Heart right ventricle (tissue), 16 donors: ENCODE data around the gene MRPL38. TPM values are rescaled to one million over a fixed set of nuclear protein-coding genes. Genes with fewer than 3 reads are reported as not detected.

Source experiments
- ATAC-seq, 8 donors: fragments of 200-7000 bp; cut with Tn5 transposase; one replicate each; pipeline ENCODE4 v1.9.1; 2020; ENCODE audit warnings: mild to moderate bottlenecking in 8 of 8, moderate library complexity in 8 of 8, moderate number of reproducible peaks in 1 of 8
- DNase-seq, 2 donors: peaks; one replicate each; pipeline ENCODE4 v3.0.0-alpha.2; 2020
- H3K27ac ChIP-seq, 10 donors: fragments of 200-600 bp; sonication (generic) in 2 of 10; one replicate each; pipeline versions ENCODE4 v1.5.0 to v1.8.0; 2020 to 2022; ENCODE audit warnings: mild to moderate bottlenecking in 3 of 10
- H3K27me3 ChIP-seq, 7 donors: fragments of 200-600 bp; one replicate each; pipeline ENCODE4 v1.8.0; 2021 to 2022; ENCODE audit warnings: mild to moderate bottlenecking in 2 of 7
- H3K36me3 ChIP-seq, 9 donors: fragments of 200-600 bp; sonication (generic) in 1 of 9; one replicate each; pipeline versions ENCODE4 v1.5.0 to v1.8.0; 2020 to 2022; ENCODE audit warnings: mild to moderate bottlenecking in 2 of 9
- H3K4me1 ChIP-seq, 9 donors: fragments of 200-600 bp; sonication (generic) in 1 of 9; one replicate each; pipeline versions ENCODE4 v1.5.0 to v1.8.0; 2020 to 2022; ENCODE audit warnings: mild to moderate bottlenecking in 4 of 9
- H3K4me3 ChIP-seq, 10 donors: fragments of 200-600 bp; sonication (generic) in 2 of 10; one replicate each; pipeline versions ENCODE4 v1.5.0 to v1.8.0; 2020 to 2022; ENCODE audit warnings: mild to moderate bottlenecking in 7 of 10, moderate library complexity in 2 of 10
- H3K9me3 ChIP-seq, 11 donors: fragments of 200-600 bp in 10 of 11; sonication (generic) in 2 of 11; one replicate each; pipeline versions ENCODE4 v1.5.0 to v1.8.0; 2013 to 2022; ENCODE audit warnings: mild to moderate bottlenecking in 2 of 11, control low read depth in 1 of 11, moderate library complexity in 1 of 11
- CTCF ChIP-seq, 9 donors: fragments of 200-600 bp; sonication (generic) in 2 of 9; IDR thresholded peaks; one replicate each; pipeline versions ENCODE4 v1.5.0 to v1.8.0; 2021 to 2022; ENCODE audit warnings: antibody characterized with exemption in 9 of 9, mild to moderate bottlenecking in 5 of 9, moderate library complexity in 1 of 9
- WGBS, 2 donors: extraction: QIAGEN DNeasy Blood & Tissue Kit; methylation state at CpG; one replicate each; pipeline ENCODE4 v1.1.7; 2013; ENCODE audit warnings: inconsistent platforms in 1 of 2; 5-methylcytosine and 5-hydroxymethylcytosine counted together
- intact Hi-C, 10 donors: fragments of 100-400 bp; cut with DNase I; formaldehyde crosslinking; loops; one replicate each; pipeline versions ENCODE4 v1.11.1 to v1.14.2; 2022
- polyA plus RNA-seq, 2 donors: library from polyadenylated mRNA; stranded (reverse); fragments of 200-250 nt; gene quantifications; one replicate each; pipeline ENCODE4 v1.2.3, GENCODE V29; 2013
- total RNA-seq, 10 donors: library from RNA; stranded (reverse); fragmentation: NEBNext Ultra II Directional in 3 of 10; extraction: Animal tissue kit (Norgen Biotek cat#: 25700) in 3 of 10; gene quantifications; one replicate each; pipeline versions ENCODE4 v1.2.1 to v1.2.4, GENCODE V29; 2021 to 2023
- donor health status: Arrhythmogenic right ventricular cardiomyopathy.
- donor health status: ischemic (EF 13 %, LVEDD 7.1; RV severe dilation, severe dysfunction).
- donor health status: healthy with polysubstance abuse.
- donor health status: DM: no; HTN: yes; CAD: no.
- donor health status: DM: no; HTN: no; CAD: no.
- donor health status: ischemic (EF 25% LVEDD 6.9; RV normal size, moderate dysfunction).
- donor health status: ischemic (EF 25% LVEDD 5.7; RV mildly dilated, moderate dysfunction).
- donor health status: healthy.
- donor health status: DM: yes; HTN: yes; CAD: no.
- donor health status: Ischemic cardiomyopathy.
- donor health status: ischemic (EF 35%, LVEDD 5.7; RV mildly dilated, moderate dysfunction).
- donor health status: nonischemic (EF 11% LVEDD 7.7; RV severe dilation, severe dysfunction).
- donor health status: DM: yes; HTN: yes; CAD: no.
- donor health status: PGD.
- donor health status: ischemic (EF 29% LVEDD 5.4; RV normal size, mild dysfunction).
- donor health status: nonischemic (EF 23%, LVEDD 6.1; RV moderate dilation, normal function).

MRPL38 gene
- total and polyA plus RNA-seq, 12 donors, result 86.0 to 160 (median 96.5) TPM

DNA sequence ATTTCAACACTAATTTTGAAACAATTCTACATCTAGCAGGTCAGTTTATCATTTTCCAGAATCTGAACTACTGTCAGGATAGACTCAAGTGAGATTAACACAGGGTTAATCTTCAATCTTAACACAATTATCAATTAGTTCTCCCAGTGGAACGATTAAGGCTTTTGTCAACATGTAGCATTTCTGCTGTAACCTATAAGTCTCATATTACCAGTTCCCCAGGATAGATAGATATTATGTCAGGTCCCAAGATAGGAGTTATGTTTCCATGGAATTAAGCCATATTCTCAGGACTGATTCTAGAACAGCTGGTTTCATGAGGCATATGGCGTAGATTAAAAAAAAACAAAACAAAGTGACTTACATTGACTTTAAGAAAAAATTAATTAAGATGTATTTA is 40.5 kb upstream of the MRPL38 start:
- Histone ChIP-seq H3K4me3 (no peak overlapping the region), H3K36me3 (peaks cover 0 to 79% (median 36%) of the 10 kb centered on the region in 9 donors), H3K27ac (peak overlapping the region in 1 of 10 donors; percentile 15), H3K27me3 (no peaks in the 10 kb centered on the region), H3K4me1 (peaks cover 0 to 13% (median 8%) of the 10 kb centered on the region in 9 donors), H3K9me3 (no peaks in the 10 kb centered on the region)
- ATAC-seq, result no peak
- 63 to 68% methylated on average over 2 of the region's 2 CpGs for WGBS, 2 donors
- TF ChIP-seq CTCF (IDR thresholded peaks at IDR 0.05), result no peak
- no peak for DNase-seq
- intact Hi-C loops, result no loop called here

- Histone ChIP-seq H3K36me3 (peaks cover 0 to 62% (median 22%) of the 10 kb centered on the region in 9 donors), H3K27ac (no peak overlapping the region), H3K27me3 (no peaks in the 10 kb centered on the region), H3K4me1 (peaks cover 0 to 16% (median 10%) of the 10 kb centered on the region in 9 donors), H3K4me3 (no peak overlapping the region), H3K9me3 (no peaks in the 10 kb centered on the region)
- WGBS, 2 donors, result 70 to 89% methylated on average over 1 of the region's 1 CpG
- DNase-seq (no peak), ATAC-seq (no peak)
- intact Hi-C loops, result loop anchor here in 1 of 10 donors (5.0 kb wide), 1 partner anchor 34 kb away; the partner anchor contains the start of genes ACOX1 and TEN1
- no peak for TF ChIP-seq CTCF (IDR thresholded peaks at IDR 0.05)
Observed at GRCh38 chr17:75943491-75943890, 38.8 kb upstream of the MRPL38 start.

DNA sequence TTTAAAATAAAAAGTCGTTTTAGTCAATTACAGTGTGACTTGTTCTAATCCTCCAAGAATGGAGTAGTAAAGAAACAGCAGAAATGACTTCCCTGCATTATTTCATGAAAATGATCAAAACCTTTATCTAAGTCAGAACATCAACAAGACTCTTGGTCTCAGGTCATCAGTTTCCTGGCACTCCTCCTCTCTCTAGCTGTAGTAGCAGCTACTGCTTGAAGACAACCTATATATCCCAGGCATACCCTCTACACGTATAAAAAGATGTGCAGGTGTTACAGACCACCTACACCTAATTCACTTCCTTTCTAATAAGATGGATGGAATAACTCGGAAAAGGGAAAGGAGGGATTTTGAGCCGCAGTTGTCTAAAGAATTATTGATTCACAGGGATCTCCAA is 37.8 kb upstream of the MRPL38 start:
- no peak for TF ChIP-seq CTCF (IDR thresholded peaks at IDR 0.05)
- DNase-seq (no peak), ATAC-seq (no peak)
- H3K27me3 ChIP-seq, result no peaks in the 10 kb centered on the region
- peaks cover 0 to 52% (median 13%) of the 10 kb centered on the region in 9 donors for H3K36me3 ChIP-seq
- intact Hi-C loops, result loop anchor here in 1 of 10 donors (5.0 kb wide), 1 partner anchor 35 kb away; the partner anchor contains the start of genes ACOX1 and TEN1
- peaks cover 0 to 16% (median 10%) of the 10 kb centered on the region in 9 donors for H3K4me1 ChIP-seq
- no peak overlapping the region for H3K4me3 ChIP-seq
- 78 to 92% methylated on average over 4 of the region's 4 CpGs for WGBS, 2 donors
- no peak overlapping the region for H3K27ac ChIP-seq
- no peaks in the 10 kb centered on the region for H3K9me3 ChIP-seq

- Histone ChIP-seq H3K4me3 (peak overlapping the region in 9 of 10 donors; percentile 54 to 94 (median 75)), H3K4me1 (peaks cover 0 to 16% (median 10%) of the 10 kb centered on the region in 9 donors), H3K27ac (peak overlapping the region in 5 of 10 donors; percentile 34 to 86 (median 79)), H3K9me3 (no peaks in the 10 kb centered on the region), H3K36me3 (peaks cover 0 to 41% (median 4%) of the 10 kb centered on the region in 9 donors), H3K27me3 (no peaks in the 10 kb centered on the region)
- TF ChIP-seq CTCF (IDR thresholded peaks at IDR 0.05), result no peak
- intact Hi-C loops, result loop anchor here in 1 of 10 donors (5.0 kb wide), 1 partner anchor 36 kb away; the partner anchor contains the start of genes ACOX1 and TEN1
- WGBS, 2 donors, result 39 to 40% methylated on average over 6 of the region's 6 CpGs
- ATAC-seq, result no peak
- DNase-seq, result no peak
Observed at GRCh38 chr17:75941442-75941819, 36.7 kb upstream of the MRPL38 start.
